HEK293 (cell line): ENCODE data around the gene CEACAM1.

Source experiments
- CTCF ChIP-seq: fragments of 450-650 bp; formaldehyde crosslinking; IDR thresholded peaks from 2 replicates; pipeline ENCODE4 v1.5.1; 2016; ENCODE audit warnings: missing biosample characterization, missing genetic modification characterization
- HOXA7 ChIP-seq: sonication (generic); formaldehyde crosslinking; IDR thresholded peaks from 2 replicates; pipeline ENCODE4 v1.8.1; 2022; ENCODE audit warnings: missing genetic modification reagents, borderline replicate concordance
- ZBTB20 ChIP-seq: fragments of 450-650 bp; formaldehyde crosslinking; IDR thresholded peaks from 2 replicates; pipeline ENCODE4 v1.5.1; 2016; ENCODE audit warnings: missing biosample characterization, missing genetic modification characterization
- ZNF140 ChIP-seq: fragments of 450-650 bp; formaldehyde crosslinking; IDR thresholded peaks from 2 replicates; pipeline ENCODE4 v1.5.1; 2016; ENCODE audit warnings: missing biosample characterization, missing genetic modification characterization
- ZNF580 ChIP-seq: fragments of 450-650 bp; formaldehyde crosslinking; IDR thresholded peaks from 2 replicates; pipeline ENCODE4 v1.5.1; 2016; ENCODE audit warnings: missing biosample characterization, missing genetic modification characterization

- TF ChIP-seq HOXA7 (CRISPR knock-in tag) (no peak), CTCF (tag by site-specific recombination) (no peak), ZNF140 (tag by site-specific recombination) (no peak), ZBTB20 (tag by site-specific recombination) (no peak), ZNF580 (tag by site-specific recombination) (no peak)
Measured at GRCh38 chr19:42560731-42561130, 32.5 kb upstream of the CEACAM1 start.
